B cell (primary cell): ENCODE measurements around the gene EIPR1. TPM values are rescaled to one million over a fixed set of nuclear protein-coding genes. Genes with fewer than 3 reads are reported as not detected.

Experiments used
- ATAC-seq: fragments of 200-7000 bp; cut with Tn5 transposase; one replicate; pipeline ENCODE4 v1.10.0; 2021; ENCODE audit warnings: low read depth, mild to moderate bottlenecking, moderate number of reproducible peaks, moderate library complexity
- CTCF ChIA-PET: fragments of 350-600 bp; sonication (Branson Sonifier 250); formaldehyde crosslinking; loops from one replicate; lab custom pipeline; 2021; ENCODE audit warnings: antibody characterized with exemption, inconsistent platforms; lab: Charles Lee
- POLR2A ChIA-PET: fragments of 350-600 bp; sonication (Branson Sonifier 250); formaldehyde crosslinking; loops from one replicate; lab custom pipeline; 2021; ENCODE audit warnings: antibody characterized with exemption; lab: Charles Lee
- DNase-seq: peaks from one replicate; pipeline ENCODE4 v3.0.0; 2013
- H2AFZ ChIP-seq: 2 replicates; pipeline ENCODE4 v1.6.1; 2012; ENCODE audit warnings: mild to moderate bottlenecking, low read depth, low read length; ENCODE audit not compliant: insufficient read depth, poor library complexity, severe bottlenecking
- H3K27ac ChIP-seq, 2 donors: 1 replicate in 1 of 2; 2 replicates in 1 of 2; pipeline ENCODE4 v1.5.1; 2012 to 2013; ENCODE audit warnings: low read length in 2 of 2, mild to moderate bottlenecking in 2 of 2, moderate library complexity in 1 of 2
- H3K27me3 ChIP-seq, 4 experiments: fragments of 200-600 bp in 1 of 4; sonication (generic) in 1 of 4; replicated peaks in 1 of 4; 1 replicate in 2 of 4; 2 replicates in 2 of 4; pipeline versions ENCODE4 v1.6.1 to v1.7.0; 2013 to 2016; ENCODE audit warnings: low read length in 3 of 4, mild to moderate bottlenecking in 2 of 4, mixed read lengths in 1 of 4, moderate library complexity in 1 of 4; ENCODE audit not compliant: insufficient read depth in 4 of 4, control insufficient read depth in 3 of 4; ENCODE audit errors: control extremely low read depth in 1 of 4
- H3K36me3 ChIP-seq, 2 experiments: replicated peaks in 1 of 2; 1 replicate in 1 of 2; 2 replicates in 1 of 2; pipeline versions ENCODE4 v1.6.1 to v1.7.1; 2013; ENCODE audit warnings: low read length in 1 of 2; ENCODE audit not compliant: insufficient read depth in 2 of 2, control insufficient read depth in 1 of 2; ENCODE audit errors: control extremely low read depth in 1 of 2, extremely low read depth in 1 of 2
- H3K4me1 ChIP-seq, 2 donors: fragments of 200-600 bp in 1 of 2; sonication (generic) in 1 of 2; 1 replicate in 1 of 2; 2 replicates in 1 of 2; pipeline versions ENCODE4 v1.5.1 to v1.6.1; 2013 to 2017; ENCODE audit warnings: low read length in 2 of 2; ENCODE audit not compliant: control insufficient read depth in 2 of 2, insufficient read depth in 2 of 2
- H3K4me2 ChIP-seq: replicated peaks from 2 replicates; pipeline ENCODE3; 2012; ENCODE audit warnings: mild to moderate bottlenecking, low read depth, low read length; ENCODE audit not compliant: poor library complexity, severe bottlenecking
- H3K4me3 ChIP-seq, 5 experiments: fragments of 200-600 bp in 1 of 5; sonication (generic) in 1 of 5; 1 replicate in 3 of 5; 2 replicates in 2 of 5; pipeline versions ENCODE4 v1.5.1 to v1.7.0; 2011 to 2016; ENCODE audit warnings: low read length in 4 of 5, mild to moderate bottlenecking in 4 of 5, low read depth in 2 of 5, control low read depth in 1 of 5, moderate library complexity in 1 of 5; ENCODE audit not compliant: insufficient read depth in 1 of 5; ENCODE audit errors: control extremely low read depth in 1 of 5, extremely low read depth in 1 of 5
- H3K79me2 ChIP-seq: fragments of 200-600 bp; sonication (generic); one replicate; pipeline ENCODE4 v1.6.0; 2016; ENCODE audit warnings: low read length; ENCODE audit not compliant: control insufficient read depth, insufficient read depth
- H3K9ac ChIP-seq: fragments of 200-600 bp; sonication (generic); 2 replicates; pipeline ENCODE4 v1.6.1; 2017; ENCODE audit warnings: mild to moderate bottlenecking, low read length, moderate library complexity
- H3K9me3 ChIP-seq, 3 donors: one replicate each; pipeline versions ENCODE4 v1.6.1 to v1.7.1; 2013; ENCODE audit warnings: low read length in 2 of 3; ENCODE audit not compliant: control insufficient read depth in 2 of 3, insufficient read depth in 1 of 3; ENCODE audit errors: control extremely low read depth in 1 of 3
- H4K20me1 ChIP-seq: 2 replicates; pipeline ENCODE4 v1.6.0; 2012; ENCODE audit warnings: mild to moderate bottlenecking, low read length; ENCODE audit not compliant: insufficient read depth, control insufficient read depth, poor library complexity, severe bottlenecking
- H3K27ac Mint-ChIP-seq: one replicate; pipeline ENCODE4 v1.8.0; 2021; ENCODE audit warnings: mixed read lengths
- H3K27me3 Mint-ChIP-seq: one replicate; pipeline ENCODE4 v1.8.0; 2021; ENCODE audit warnings: mixed read lengths
- H3K4me1 Mint-ChIP-seq: one replicate; pipeline ENCODE4 v1.8.0; 2021; ENCODE audit warnings: mixed read lengths
- H3K4me3 Mint-ChIP-seq: one replicate; pipeline ENCODE4 v1.8.0; 2021; ENCODE audit warnings: mixed read lengths
- H3K9me3 Mint-ChIP-seq: one replicate; pipeline ENCODE4 v1.8.0; 2022; ENCODE audit warnings: mixed read lengths; ENCODE audit not compliant: insufficient read depth
- CTCF ChIP-seq: fragments of 200-600 bp; IDR thresholded peaks from one replicate; pipeline ENCODE4 v1.8.0; 2022; ENCODE audit warnings: antibody characterized with exemption, mild to moderate bottlenecking
- EZH2 ChIP-seq: IDR thresholded peaks from 2 replicates; pipeline ENCODE4 v1.6.1; 2012; ENCODE audit warnings: borderline replicate concordance, low read depth, mild to moderate bottlenecking, moderate library complexity, low read length; ENCODE audit not compliant: insufficient read depth, poor library complexity, severe bottlenecking
- WGBS: methylation state at CpG from one replicate; pipeline ENCODE4 v1.1.5; 2013; ENCODE audit warnings: missing lambda C conversion rate; ENCODE audit not compliant: insufficient coverage; 5-methylcytosine and 5-hydroxymethylcytosine counted together
- intact Hi-C: fragments of 100-400 bp; cut with micrococcal nuclease; formaldehyde crosslinking; loops from one replicate; pipeline ENCODE4 v1.10.0; 2022
- polyA plus RNA-seq: library from polyadenylated mRNA; depleted of rRNA; stranded (reverse); fragments of >200 nt; gene quantifications from 2 replicates; pipeline ENCODE4 v1.2.3, GENCODE V29; 2012
- total RNA-seq, 2 donors: library from RNA; stranded (reverse); fragments of 120-200 nt in 1 of 2; gene quantifications; 1 replicate in 1 of 2; 2 replicates in 1 of 2; pipeline versions ENCODE4 v1.2.3 to v1.2.4, GENCODE V29; 2013 to 2022

The EIPR1 gene
- total and polyA plus RNA-seq, 2 donors (not counting 1 experiment from before 2014, with no cell fraction given) = 31.8 to 37.0 TPM

GRCh38 chr2:3323360-3324035 is 54.1 kb downstream of the EIPR1 start:
- Histone ChIP-seq H3K27ac (no peak overlapping the region), H3K9ac (no peak overlapping the region), H3K36me3 (peaks cover 0 to 8% of the 10 kb centered on the region in 2 experiments), H3K27me3 (no peaks in the 10 kb centered on the region), H3K4me2 (no peak overlapping the region), H3K4me3 (no peak overlapping the region), H3K4me1 (no peaks in the 10 kb centered on the region), H3K9me3 (peaks cover 0 to 10% (median 0%) of the 10 kb centered on the region in 3 donors), H2AFZ (no peak overlapping the region), H3K79me2 (peaks cover under 1% of the 10 kb centered on the region), H4K20me1 (peaks cover 3% of the 10 kb centered on the region)
- no peaks in the 10 kb centered on the region for H3K4me1 Mint-ChIP-seq
- H3K27me3 Mint-ChIP-seq = no peaks in the 10 kb centered on the region
- WGBS = 99% methylated on average over 17 of the region's 19 CpGs
- DNase-seq (no peak), ATAC-seq (no peak)
- POLR2A ChIA-PET = no interaction called here
- TF ChIP-seq CTCF (no peak), EZH2 (no peak)
- no peak overlapping the region for H3K4me3 Mint-ChIP-seq
- CTCF ChIA-PET = no interaction called here
- intact Hi-C loops = no loop called here
- H3K9me3 Mint-ChIP-seq = no peaks in the 10 kb centered on the region
- H3K27ac Mint-ChIP-seq = no peak overlapping the region

GRCh38 chr2:3322311-3322970 is 55.2 kb downstream of the EIPR1 start:
- Histone ChIP-seq H2AFZ (no peak overlapping the region), H3K36me3 (peaks cover 0 to 16% of the 10 kb centered on the region in 2 experiments), H4K20me1 (peaks cover 11% of the 10 kb centered on the region), H3K79me2 (peaks cover 11% of the 10 kb centered on the region), H3K9ac (no peak overlapping the region), H3K4me1 (no peaks in the 10 kb centered on the region), H3K4me2 (no peak overlapping the region), H3K4me3 (no peak overlapping the region), H3K27me3 (no peaks in the 10 kb centered on the region), H3K9me3 (peaks cover 0 to 10% (median 0%) of the 10 kb centered on the region in 3 donors), H3K27ac (no peak overlapping the region)
- no peak overlapping the region for H3K4me3 Mint-ChIP-seq
- no peaks in the 10 kb centered on the region for H3K27me3 Mint-ChIP-seq
- intact Hi-C loops = no loop called here
- TF ChIP-seq EZH2 (no peak), CTCF (no peak)
- no peaks in the 10 kb centered on the region for H3K9me3 Mint-ChIP-seq
- no peak for ATAC-seq
- H3K27ac Mint-ChIP-seq = no peak overlapping the region
- POLR2A ChIA-PET = no interaction called here
- 97% methylated on average over 17 of the region's 18 CpGs for WGBS
- no peak for DNase-seq
- CTCF ChIA-PET = no interaction called here
- H3K4me1 Mint-ChIP-seq = no peaks in the 10 kb centered on the region
